Measurements from ENCODE around the gene PTBP2.

- no peak for TF ChIP-seq CTCF (IDR thresholded peaks at IDR 0.05; ENCODE audit: low read depth, low read length)
- no peak for TF ChIP-seq POLR2A (IDR thresholded peaks at IDR 0.05; ENCODE audit: extremely low read depth, insufficient read length)
- no peak for TF ChIP-seq MAX (IDR thresholded peaks at IDR 0.05; ENCODE audit: low read depth, low read length)
These were observed 46.7 kb upstream of the PTBP2 start for GRCh38 chr1:96674915-96675314.

Measured in NB4 (cell line).